Common myeloid progenitor, CD34-positive (primary cell): ENCODE results near the gene TAL1. TPM values are rescaled to one million over a fixed set of nuclear protein-coding genes. Genes with fewer than 3 reads are reported as not detected.
"Not testable (repeated sequence)": the region's sequence is repeated elsewhere in the genome, so short reads cannot be mapped to it uniquely, and the experiment has no call there.

ENCODE experiments used
- CTCF ChIA-PET: fragments of 350-600 bp; sonication (Branson Sonifier 250); formaldehyde crosslinking; loops from one replicate; lab custom pipeline; 2021; ENCODE audit warnings: antibody characterized with exemption; lab: Charles Lee
- POLR2A ChIA-PET: fragments of 350-600 bp; sonication (Branson Sonifier 250); formaldehyde crosslinking; loops from one replicate; lab custom pipeline; 2021; ENCODE audit warnings: antibody characterized with exemption; lab: Charles Lee
- DNase-seq, 3 donors: peaks; one replicate each; pipeline versions ENCODE4 v3.0.0 to v3.0.0-alpha.2; 2013
- H3K27ac ChIP-seq, 2 experiments: 1 replicate in 1 of 2; 2 replicates in 1 of 2; pipeline ENCODE4 v1.7.0; 2013; ENCODE audit warnings: inconsistent platforms in 2 of 2, low read length in 2 of 2, mild to moderate bottlenecking in 2 of 2, low read depth in 1 of 2, moderate library complexity in 1 of 2; ENCODE audit not compliant: severe bottlenecking in 2 of 2, insufficient read depth in 1 of 2, poor library complexity in 1 of 2
- H3K27me3 ChIP-seq, 5 experiments: replicated peaks in 2 of 5; 1 replicate in 3 of 5; 2 replicates in 2 of 5; pipeline versions ENCODE4 v1.6.1 to v1.7.0; 2013; ENCODE audit warnings: low read length in 4 of 5, mild to moderate bottlenecking in 2 of 5, moderate library complexity in 2 of 5, inconsistent platforms in 1 of 5; ENCODE audit not compliant: insufficient read depth in 5 of 5, control insufficient read depth in 4 of 5
- H3K36me3 ChIP-seq, 4 experiments: 1 replicate in 2 of 4; 2 replicates in 2 of 4; pipeline versions ENCODE4 v1.6.1 to v1.7.0; 2013; ENCODE audit warnings: low read length in 3 of 4, control low read depth in 1 of 4, mild to moderate bottlenecking in 1 of 4; ENCODE audit not compliant: control insufficient read depth in 4 of 4, insufficient read depth in 4 of 4
- H3K4me1 ChIP-seq, 4 experiments: 1 replicate in 3 of 4; 2 replicates in 1 of 4; pipeline versions ENCODE4 v1.6.1 to v1.7.1; 2013; ENCODE audit warnings: low read length in 3 of 4, mild to moderate bottlenecking in 3 of 4, control low read depth in 1 of 4, inconsistent platforms in 1 of 4, moderate library complexity in 1 of 4; ENCODE audit not compliant: control insufficient read depth in 4 of 4, insufficient read depth in 4 of 4; ENCODE audit errors: control extremely low read depth in 1 of 4
- H3K4me3 ChIP-seq, 7 experiments: 1 replicate in 4 of 7; 2 replicates in 3 of 7; pipeline versions ENCODE4 v1.5.1 to v1.7.0; 2013; ENCODE audit warnings: mild to moderate bottlenecking in 7 of 7, low read length in 6 of 7, moderate library complexity in 6 of 7, inconsistent platforms in 2 of 7, low read depth in 2 of 7, control low read depth in 1 of 7; ENCODE audit not compliant: insufficient read depth in 4 of 7, control insufficient read depth in 1 of 7; ENCODE audit errors: extremely low read depth in 1 of 7
- H3K9me3 ChIP-seq, 5 experiments: 1 replicate in 4 of 5; 2 replicates in 1 of 5; pipeline versions ENCODE4 v1.6.1 to v1.7.1; 2013; ENCODE audit warnings: low read length in 4 of 5, mild to moderate bottlenecking in 2 of 5, inconsistent platforms in 1 of 5, low read depth in 1 of 5, moderate library complexity in 1 of 5; ENCODE audit not compliant: control insufficient read depth in 4 of 5, insufficient read depth in 2 of 5; ENCODE audit errors: control extremely low read depth in 1 of 5
- WGBS: methylation state at CpG from one replicate; pipeline ENCODE4 v1.1.5; 2013; ENCODE audit not compliant: insufficient coverage; 5-methylcytosine and 5-hydroxymethylcytosine counted together
- polyA plus RNA-seq: library from polyadenylated mRNA; unstranded; fragments of 120-200 nt; gene quantifications from one replicate; pipeline ENCODE4 v1.2.1, GENCODE V29; 2013

TAL1 gene
- polyA plus RNA-seq, result 59.2 TPM

GRCh38 chr1:47232187-47232874 lies at the start of gene TAL1:
TSS of gene TAL1 (minus strand) at chr1:47232225. CDS start at chr1:47225888, 6,337 bp downstream.
- ChIA-PET POLR2A (interaction anchor here (1.2 to 1.4 kb wide), 2 partner anchors 18 to 31 kb away, joined by 5 to 9 read pairs; no protein-coding TSS in a partner anchor), CTCF (interaction anchor here (0.8 to 1.9 kb wide), 4 partner anchors 17 to 38 kb away, joined by 3 to 8 read pairs (median 4); no protein-coding TSS in a partner anchor)
- WGBS, result under 1% methylated on average over 37 of the region's 51 CpGs
- Histone ChIP-seq H3K9me3 (no peaks in the 10 kb centered on the region), H3K27ac (peak within 1 kb of the TSS; percentile 89 to 97), H3K36me3 (no peaks in the 10 kb centered on the region), H3K4me1 (peaks cover 9 to 88% (median 78%) of the 10 kb centered on the region in 4 experiments), H3K4me3 (peak within 1 kb of the TSS; percentile 57 to 100 (median 85)), H3K27me3 (no peaks in the 10 kb centered on the region)
- peak; percentile 92 to 96 (median 94) for DNase-seq

GRCh38 chr1:47280142-47280541 lies 48.1 kb upstream of the TAL1 start:
- Histone ChIP-seq H3K27me3 (no peaks in the 10 kb centered on the region), H3K27ac (no peak overlapping the region), H3K4me1 (no peaks in the 10 kb centered on the region), H3K36me3 (peaks cover 5 to 50% (median 17%) of the 10 kb centered on the region in 4 experiments), H3K9me3 (no peaks in the 10 kb centered on the region), H3K4me3 (no peak overlapping the region)
- WGBS, result 100% methylated on average over 3 of the region's 3 CpGs
- CTCF ChIA-PET, result interaction anchor here (1.7 kb wide), 1 partner anchor 101 kb away, joined by 6 read pairs; no protein-coding TSS in a partner anchor
- DNase-seq, result no peak
- POLR2A ChIA-PET, result interaction anchor here (0.6 kb wide), 1 partner anchor 1635 kb away, joined by 3 read pairs; no protein-coding TSS in a partner anchor

- POLR2A ChIA-PET, result no interaction called here
- no peak for DNase-seq
- Histone ChIP-seq H3K27ac (no peak overlapping the region), H3K27me3 (no peaks in the 10 kb centered on the region), H3K36me3 (peaks cover 2 to 38% (median 17%) of the 10 kb centered on the region in 4 experiments), H3K9me3 (no peaks in the 10 kb centered on the region), H3K4me1 (no peaks in the 10 kb centered on the region), H3K4me3 (no peak overlapping the region)
- CTCF ChIA-PET, result interaction anchor here (0.6 to 2.2 kb wide), 3 partner anchors 14 to 112 kb away, joined by 3 to 7 read pairs (median 5); no protein-coding TSS in a partner anchor
- WGBS, result no CpG with 5 or more reads among the region's 2 CpGs
These were observed 44.8 kb upstream of the TAL1 start for GRCh38 chr1:47276850-47277249.

- H3K9me3 ChIP-seq, DNase-seq, H3K4me3 ChIP-seq, H3K27me3 ChIP-seq, H3K4me1 ChIP-seq, POLR2A ChIA-PET, H3K27ac ChIP-seq: not testable (repeated sequence)
- peaks cover 3 to 40% (median 19%) of the 10 kb centered on the region in 4 experiments for H3K36me3 ChIP-seq
- CTCF ChIA-PET, result interaction anchor here (2.2 kb wide), 1 partner anchor 83 kb away, joined by 7 read pairs; no protein-coding TSS in a partner anchor
- WGBS, result 98% methylated on average over 5 of the region's 7 CpGs
These were observed 43.8 kb upstream of the TAL1 start for GRCh38 chr1:47275811-47276210.

GRCh38 chr1:47265529-47265928 lies 33.5 kb upstream of the TAL1 start:
- H3K4me3 ChIP-seq, H3K4me1 ChIP-seq, POLR2A ChIA-PET, DNase-seq, H3K27me3 ChIP-seq, H3K9me3 ChIP-seq, H3K27ac ChIP-seq: not testable (repeated sequence)
- WGBS, result 93% methylated on average over 6 of the region's 8 CpGs
- CTCF ChIA-PET, result interaction anchor here (3.2 to 11.4 kb wide), 3 partner anchors 8 to 86 kb away, joined by 14 to 259 read pairs (median 129); partner anchors contain the start of gene PDZK1IP1
- peaks cover 2 to 47% (median 15%) of the 10 kb centered on the region in 4 experiments for H3K36me3 ChIP-seq

- no peaks in the 10 kb centered on the region for H3K27me3 ChIP-seq
- H3K4me3 ChIP-seq, result no peak overlapping the region
- POLR2A ChIA-PET, result interaction anchor here (0.5 to 1.9 kb wide), 10 partner anchors 15 to 84 kb away, joined by 3 to 8 read pairs (median 3); partner anchors contain the start of genes CMPK1 and TAL1
- H3K9me3 ChIP-seq, result no peaks in the 10 kb centered on the region
- peak; percentile 72 to 85 (median 80) for DNase-seq
- H3K36me3 ChIP-seq, result peaks cover 3 to 49% (median 7%) of the 10 kb centered on the region in 4 experiments
- CTCF ChIA-PET, result interaction anchor here (0.7 to 11.4 kb wide), 41 partner anchors 8 to 162 kb away, joined by 3 to 259 read pairs (median 5); partner anchors contain the start of genes PDZK1IP1 and STIL
- no CpG with 5 or more reads among the region's 1 CpG for WGBS
- no peak overlapping the region for H3K27ac ChIP-seq
- H3K4me1 ChIP-seq, result peaks cover 0 to 2% (median 0%) of the 10 kb centered on the region in 4 experiments
These were observed 30.9 kb upstream of the TAL1 start for GRCh38 chr1:47262787-47263413.
